HG02798 (cell line): ENCODE data around the gene PDZRN4.
"Not testable (repeated sequence)": the region's sequence is repeated elsewhere in the genome, so short reads cannot be mapped to it uniquely, and the experiment has no call there.

Experiments used
- ATAC-seq: cut with Tn5 transposase; IDR thresholded peaks from one replicate; pipeline ENCODE4 v1.9.1; 2021; ENCODE audit warnings: mild to moderate bottlenecking; ENCODE audit not compliant: unreplicated experiment, poor library complexity

The PDZRN4 gene

GRCh38 chr12:41606468-41607445 is 418.6 kb downstream of the PDZRN4 start:
- ATAC-seq, result no peak

GRCh38 chr12:41612892-41613557 is 424.9 kb downstream of the PDZRN4 start:
- ATAC-seq, result no peak

- not testable (repeated sequence) for ATAC-seq
Measured at GRCh38 chr12:41615174-41615573, 427.1 kb downstream of the PDZRN4 start.

- ATAC-seq, result no peak
Measured at GRCh38 chr12:41619705-41620104, 431.6 kb downstream of the PDZRN4 start.

- ATAC-seq, result no peak
Measured at GRCh38 chr12:41621291-41621690, 433.2 kb downstream of the PDZRN4 start.
